ENCODE measurements around the gene PCDHGA1.

The PCDHGA1 gene

DNA sequence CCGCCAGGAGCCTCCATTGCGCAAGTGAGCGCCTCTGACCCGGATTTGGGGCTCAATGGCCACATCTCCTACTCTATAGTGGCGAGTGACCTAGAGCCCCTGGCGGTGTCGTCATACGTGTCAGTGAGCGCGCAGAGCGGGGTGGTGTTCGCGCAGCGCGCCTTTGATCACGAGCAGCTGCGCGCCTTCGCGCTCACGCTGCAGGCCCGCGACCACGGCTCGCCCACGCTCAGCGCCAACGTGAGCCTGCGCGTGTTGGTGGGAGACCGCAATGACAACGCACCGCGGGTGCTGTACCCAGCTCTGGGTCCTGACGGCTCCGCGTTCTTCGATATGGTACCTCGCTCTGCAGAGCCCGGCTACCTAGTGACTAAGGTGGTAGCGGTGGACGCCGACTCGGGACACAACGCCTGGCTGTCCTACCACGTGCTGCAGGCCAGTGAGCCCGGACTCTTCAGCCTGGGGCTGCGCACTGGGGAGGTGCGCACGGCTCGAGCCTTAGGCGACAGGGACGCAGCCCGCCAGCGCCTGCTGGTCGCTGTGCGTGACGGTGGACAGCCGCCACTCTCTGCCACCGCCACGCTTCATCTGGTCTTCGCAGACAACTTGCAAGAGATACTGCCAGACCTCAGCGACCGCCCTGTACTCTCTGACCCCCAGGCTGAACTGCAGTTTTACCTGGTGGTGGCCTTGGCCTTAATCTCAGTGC lies 79.4 kb downstream of the PCDHGA1 start:
- H3K4me2 ChIP-seq (ENCODE audit: low read depth, low read length): no peak overlapping the region
- no peaks in the 10 kb centered on the region for H3K9me3 ChIP-seq (replicated peaks; ENCODE audit: insufficient read depth, low read length)
- peaks cover 14% of the 10 kb centered on the region for H3K27me3 ChIP-seq (replicated peaks; ENCODE audit: insufficient read depth, low read length)
- TF ChIP-seq, protein P1, sequence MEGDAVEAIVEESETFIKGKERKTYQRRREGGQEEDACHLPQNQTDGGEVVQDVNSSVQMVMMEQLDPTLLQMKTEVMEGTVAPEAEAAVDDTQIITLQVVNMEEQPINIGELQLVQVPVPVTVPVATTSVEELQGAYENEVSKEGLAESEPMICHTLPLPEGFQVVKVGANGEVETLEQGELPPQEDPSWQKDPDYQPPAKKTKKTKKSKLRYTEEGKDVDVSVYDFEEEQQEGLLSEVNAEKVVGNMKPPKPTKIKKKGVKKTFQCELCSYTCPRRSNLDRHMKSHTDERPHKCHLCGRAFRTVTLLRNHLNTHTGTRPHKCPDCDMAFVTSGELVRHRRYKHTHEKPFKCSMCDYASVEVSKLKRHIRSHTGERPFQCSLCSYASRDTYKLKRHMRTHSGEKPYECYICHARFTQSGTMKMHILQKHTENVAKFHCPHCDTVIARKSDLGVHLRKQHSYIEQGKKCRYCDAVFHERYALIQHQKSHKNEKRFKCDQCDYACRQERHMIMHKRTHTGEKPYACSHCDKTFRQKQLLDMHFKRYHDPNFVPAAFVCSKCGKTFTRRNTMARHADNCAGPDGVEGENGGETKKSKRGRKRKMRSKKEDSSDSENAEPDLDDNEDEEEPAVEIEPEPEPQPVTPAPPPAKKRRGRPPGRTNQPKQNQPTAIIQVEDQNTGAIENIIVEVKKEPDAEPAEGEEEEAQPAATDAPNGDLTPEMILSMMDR (IDR thresholded peaks at IDR 0.05; ENCODE audit: low read length): no peak
- TF ChIP-seq EZH2phosphoT487 (IDR thresholded peaks at IDR 0.05; ENCODE audit: low read length) (no peak), EZH2 (optimal IDR thresholded peaks at IDR 0.05; ENCODE audit: low read depth, low read length) (no peak)
- no peaks in the 10 kb centered on the region for H4K20me1 ChIP-seq (ENCODE audit: insufficient read depth, low read length)
- no peak overlapping the region for H3K4me3 ChIP-seq (ENCODE audit: low read length)
- no peaks in the 10 kb centered on the region for H3K4me1 ChIP-seq (ENCODE audit: low read length)
- no peak overlapping the region for H3K9ac ChIP-seq (ENCODE audit: low read length)
- DNase-seq: no peak
- no peaks in the 10 kb centered on the region; the same call in 1 of the 2 replicates for H3K36me3 ChIP-seq (replicated peaks; ENCODE audit: insufficient read depth, low read length)
- H3F3A ChIP-seq (ENCODE audit: insufficient read depth, low read length): no peaks in the 10 kb centered on the region
- H3K79me2 ChIP-seq (ENCODE audit: low read length): no peaks in the 10 kb centered on the region
- H3K27ac ChIP-seq (ENCODE audit: low read length): no peak overlapping the region
- H2AFZ ChIP-seq (ENCODE audit: low read length): no peak overlapping the region
- H3K9me2 ChIP-seq (replicated peaks; ENCODE audit: insufficient read depth, low read length): no peaks in the 10 kb centered on the region

DNA sequence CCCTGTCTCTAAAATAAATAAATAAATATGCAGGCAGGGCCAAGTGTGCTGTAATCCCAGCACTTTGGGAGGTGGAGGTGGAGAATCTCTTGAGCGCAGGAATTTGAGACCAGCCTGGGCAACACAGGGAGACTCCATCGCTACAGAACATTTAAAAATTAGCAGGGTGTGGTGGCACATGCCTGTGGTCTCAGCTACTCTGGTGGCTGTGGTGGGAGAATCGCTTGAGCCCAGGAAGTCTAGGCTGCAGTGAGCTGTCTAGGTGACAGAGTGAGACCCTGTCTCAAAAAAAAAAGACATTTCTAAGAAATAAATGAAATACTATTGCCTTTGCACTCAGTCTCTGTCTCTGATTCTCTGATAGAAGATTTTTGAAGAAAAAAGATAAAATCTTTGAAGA lies 81.3 kb downstream of the PCDHGA1 start:
- Histone ChIP-seq H3K4me2 (ENCODE audit: low read depth, low read length) (no peak overlapping the region), H3K36me3 (replicated peaks; ENCODE audit: insufficient read depth, low read length) (no peaks in the 10 kb centered on the region; the same call in 1 of the 2 replicates), H3K79me2 (ENCODE audit: low read length) (no peaks in the 10 kb centered on the region), H3K27me3 (replicated peaks; ENCODE audit: insufficient read depth, low read length) (peaks cover 14% of the 10 kb centered on the region), H3K4me3 (ENCODE audit: low read length) (no peak overlapping the region), H3K9ac (ENCODE audit: low read length) (no peak overlapping the region), H3K9me2 (replicated peaks; ENCODE audit: insufficient read depth, low read length) (no peaks in the 10 kb centered on the region), H3K4me1 (ENCODE audit: low read length) (no peaks in the 10 kb centered on the region), H4K20me1 (ENCODE audit: insufficient read depth, low read length) (no peaks in the 10 kb centered on the region), H2AFZ (ENCODE audit: low read length) (no peak overlapping the region), H3K27ac (ENCODE audit: low read length) (no peak overlapping the region), H3K9me3 (replicated peaks; ENCODE audit: insufficient read depth, low read length) (no peaks in the 10 kb centered on the region), H3F3A (ENCODE audit: insufficient read depth, low read length) (no peaks in the 10 kb centered on the region)
- DNase-seq: no peak
- TF ChIP-seq, protein P1 (IDR thresholded peaks at IDR 0.05; ENCODE audit: low read length): no peak
- TF ChIP-seq EZH2phosphoT487 (IDR thresholded peaks at IDR 0.05; ENCODE audit: low read length) (no peak), EZH2 (optimal IDR thresholded peaks at IDR 0.05; ENCODE audit: low read depth, low read length) (no peak)

DNA sequence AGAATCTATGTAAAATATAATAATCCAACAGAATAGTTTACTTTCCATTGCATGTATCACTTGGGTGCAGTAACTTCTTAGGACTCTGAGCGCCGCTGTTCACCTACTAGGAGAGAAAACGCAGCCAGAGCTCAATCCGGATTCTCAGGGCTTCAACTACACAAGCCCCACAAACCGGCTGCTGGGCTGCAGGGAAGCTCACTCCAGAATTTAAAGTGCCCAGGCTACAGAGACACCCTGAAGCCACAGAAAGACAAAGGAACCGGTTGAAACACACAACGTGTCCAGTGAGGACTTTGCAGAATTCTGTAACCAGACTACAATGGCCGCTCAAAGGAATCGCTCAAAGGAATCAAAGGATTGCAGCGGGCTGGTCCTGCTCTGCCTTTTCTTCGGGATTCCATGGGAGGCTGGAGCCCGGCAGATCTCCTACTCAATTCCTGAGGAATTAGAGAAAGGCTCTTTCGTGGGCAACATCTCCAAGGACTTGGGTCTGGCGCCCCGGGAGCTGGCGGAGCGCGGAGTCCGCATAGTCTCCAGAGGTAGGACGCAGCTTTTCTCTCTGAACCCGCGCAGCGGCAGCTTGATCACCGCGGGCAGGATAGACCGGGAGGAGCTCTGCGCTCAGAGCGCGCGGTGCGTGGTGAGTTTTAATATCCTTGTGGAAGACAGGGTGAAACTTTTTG lies 82.7 kb downstream of the PCDHGA1 start, which contains the start of gene PCDHGA10:
TSS of gene PCDHGA10 (plus strand) at position 134 of the 686 bp plus-strand sequence. CDS start at position 323, 189 bp downstream.
- Histone ChIP-seq H3K36me3 (replicated peaks; ENCODE audit: insufficient read depth, low read length) (no peaks in the 10 kb centered on the region), H3K27me3 (replicated peaks; ENCODE audit: insufficient read depth, low read length) (peaks cover 14% of the 10 kb centered on the region), H3K79me2 (ENCODE audit: low read length) (no peaks in the 10 kb centered on the region), H3K4me3 (ENCODE audit: low read length) (peak within 1 kb of the TSS; percentile 55), H3K9ac (ENCODE audit: low read length) (no peak within 1 kb of the TSS), H3F3A (ENCODE audit: insufficient read depth, low read length) (no peaks in the 10 kb centered on the region), H2AFZ (ENCODE audit: low read length) (peak within 1 kb of the TSS; percentile 54), H3K9me2 (replicated peaks; ENCODE audit: insufficient read depth, low read length) (no peaks in the 10 kb centered on the region), H3K27ac (ENCODE audit: low read length) (no peak within 1 kb of the TSS), H3K9me3 (replicated peaks; ENCODE audit: insufficient read depth, low read length) (no peaks in the 10 kb centered on the region), H3K4me1 (ENCODE audit: low read length) (no peaks in the 10 kb centered on the region), H3K4me2 (ENCODE audit: low read depth, low read length) (peak within 1 kb of the TSS; percentile 57), H4K20me1 (ENCODE audit: insufficient read depth, low read length) (no peaks in the 10 kb centered on the region)
- peak; percentile 80 for DNase-seq
- no peak for TF ChIP-seq EZH2 (optimal IDR thresholded peaks at IDR 0.05; ENCODE audit: low read depth, low read length)
- no peak for TF ChIP-seq EZH2phosphoT487 (IDR thresholded peaks at IDR 0.05; ENCODE audit: low read length)
- TF ChIP-seq, protein P1 (IDR thresholded peaks at IDR 0.05; ENCODE audit: low read length): peak; percentile 73
